HepG2 (cell line): ENCODE data around the gene ANTXRL. TPM values are rescaled to one million over a fixed set of nuclear protein-coding genes. Genes with fewer than 3 reads are reported as not detected.

Source experiments
- ATAC-seq: fragments of 200-7000 bp; cut with Tn5 transposase; 3 replicates; pipeline ENCODE4 v1.9.1; 2020; ENCODE audit warnings: mild to moderate bottlenecking, moderate library complexity
- BruUV-seq: library from RNA; stranded (reverse); fragments of 400-500 nt; replicated peaks from 2 replicates; lab custom pipeline; 2021; lab: Mats Ljungman, UMichigan
- CTCF ChIA-PET: fragments of 300-600 bp; formaldehyde crosslinking; extraction: SDS; loops from one replicate; lab custom pipeline; 2021; ENCODE audit warnings: low total read pairs, inconsistent platforms, low intra/inter-chr PET ratio; lab: Yijun Ruan, JAX
- POLR2A ChIA-PET: fragments of 350-600 bp; sonication (Branson Sonifier 250); formaldehyde crosslinking; loops from one replicate; lab custom pipeline; 2020; ENCODE audit warnings: antibody characterized with exemption, inconsistent platforms; lab: Yijun Ruan, JAX
- DNase-seq: peaks from one replicate; pipeline ENCODE4 v3.0.0-alpha.2; 2015; ENCODE audit warnings: low spot score
- FAIRE-seq: peaks from 3 replicates; lab custom pipeline; 2011; peaks lifted over from hg19 to GRCh38; lab: Jason Lieb, UNC
- H2AFZ ChIP-seq: one replicate; pipeline ENCODE4 v1.6.1; 2011; ENCODE audit warnings: low read length, inconsistent platforms
- H3K27ac ChIP-seq: fragments of 300-600 bp; 3 replicates; pipeline ENCODE4 v1.8.0; 2011; ENCODE audit warnings: mixed run types, mild to moderate bottlenecking, mixed read lengths, low read length, inconsistent platforms; ENCODE audit not compliant: insufficient read depth; ENCODE audit errors: extremely low read length
- H3K27me3 ChIP-seq, 2 experiments: fragments of 200-600 bp in 1 of 2; 2 replicates in 1 of 2; 3 replicates in 1 of 2; pipeline versions ENCODE4 v1.6.0 to v1.8.0; 2011; ENCODE audit warnings: low read length in 2 of 2, mild to moderate bottlenecking in 2 of 2, moderate library complexity in 2 of 2, inconsistent platforms in 1 of 2; ENCODE audit not compliant: insufficient read depth in 2 of 2, control insufficient read depth in 1 of 2
- H3K36me3 ChIP-seq, 2 experiments: fragments of 200-600 bp in 1 of 2; replicated peaks in 1 of 2; 2 replicates in 1 of 2; 3 replicates in 1 of 2; pipeline versions ENCODE4 v1.5.1 to v1.8.0; 2011; ENCODE audit warnings: low read length in 2 of 2, inconsistent platforms in 1 of 2; ENCODE audit not compliant: insufficient read depth in 2 of 2, control insufficient read depth in 1 of 2
- H3K4me1 ChIP-seq: 2 replicates; pipeline ENCODE4 v1.5.1; 2012; ENCODE audit warnings: low read length, inconsistent platforms; ENCODE audit not compliant: insufficient read depth
- H3K4me2 ChIP-seq: 2 replicates; pipeline ENCODE4 v1.6.0; 2011; ENCODE audit warnings: low read depth, low read length, inconsistent platforms
- H3K4me3 ChIP-seq, 3 experiments: fragments of 200-600 bp in 1 of 3; sonication (generic), shearing (Covaris generic) in 1 of 3; replicated peaks in 1 of 3; 2 replicates each; pipeline ENCODE4 v1.5.1; 2011 to 2016; ENCODE audit warnings: low read length in 3 of 3, inconsistent platforms in 2 of 3, low read depth in 2 of 3, mild to moderate bottlenecking in 2 of 3, control low read depth in 1 of 3, mixed read lengths in 1 of 3; ENCODE audit not compliant: insufficient read depth in 1 of 3
- H3K79me2 ChIP-seq: one replicate; pipeline ENCODE4 v1.6.1; 2011; ENCODE audit warnings: low read length, inconsistent platforms; ENCODE audit not compliant: insufficient read depth
- H3K9ac ChIP-seq: 2 replicates; pipeline ENCODE4 v1.6.0; 2011; ENCODE audit warnings: mild to moderate bottlenecking, low read depth, low read length, inconsistent platforms; ENCODE audit not compliant: insufficient read depth
- H3K9me3 ChIP-seq: 2 replicates; pipeline ENCODE4 v1.5.1; 2012; ENCODE audit warnings: mild to moderate bottlenecking, low read length
- H4K20me1 ChIP-seq: 2 replicates; pipeline ENCODE4 v1.6.0; 2011; ENCODE audit warnings: inconsistent platforms, mild to moderate bottlenecking, low read length, moderate library complexity; ENCODE audit not compliant: insufficient read depth
- BCL6 ChIP-seq: IDR thresholded peaks from 2 replicates; pipeline ENCODE4 v1.6.1; 2016; ENCODE audit warnings: missing genetic modification reagents, missing compliant biosample characterization
- DMAP1 ChIP-seq: IDR thresholded peaks from 2 replicates; pipeline ENCODE4 v1.6.1; 2016
- FIP1L1 ChIP-seq: fragments of 200-400 bp; formaldehyde crosslinking; IDR thresholded peaks from 2 replicates; pipeline ENCODE4 v1.6.1; 2018; ENCODE audit warnings: low read depth, mild to moderate bottlenecking, low read length, moderate library complexity, borderline replicate concordance; ENCODE audit not compliant: insufficient read depth
- GABPA ChIP-seq, 2 experiments: IDR thresholded peaks; 2 replicates each; pipeline ENCODE4 v1.6.1; 2011 to 2016; ENCODE audit warnings: low read depth in 2 of 2, low read length in 1 of 2, missing biosample characterization in 1 of 2, missing genetic modification characterization in 1 of 2
- HDAC2 ChIP-seq: sonication (generic); formaldehyde crosslinking; IDR thresholded peaks from 2 replicates; pipeline ENCODE4 v1.4.0; 2020; ENCODE audit warnings: missing genetic modification reagents
- KLF13 ChIP-seq: sonication (generic); formaldehyde crosslinking; IDR thresholded peaks from 2 replicates; pipeline ENCODE4 v1.4.0; 2020; ENCODE audit warnings: mild to moderate bottlenecking, missing genetic modification reagents
- SIX4 ChIP-seq: sonication (generic); formaldehyde crosslinking; IDR thresholded peaks from 2 replicates; pipeline ENCODE4 v1.4.0; 2020; ENCODE audit warnings: missing genetic modification reagents
- SUZ12 ChIP-seq: fragments of 150-350 bp; IDR thresholded peaks from 2 replicates; pipeline ENCODE4 v1.6.1; 2014; ENCODE audit warnings: low read depth, low read length
- TBP ChIP-seq: sonication (generic); formaldehyde crosslinking; IDR thresholded peaks from 2 replicates; pipeline ENCODE4 v1.5.0; 2020; ENCODE audit warnings: missing genetic modification reagents
- TMF1 ChIP-seq: sonication (generic); formaldehyde crosslinking; IDR thresholded peaks from 2 replicates; pipeline ENCODE4 v1.8.1; 2022; ENCODE audit warnings: low read depth, missing genetic modification reagents
- ZMAT3 ChIP-seq: sonication (generic); formaldehyde crosslinking; conservative IDR thresholded peaks from 2 replicates; pipeline ENCODE4 v1.7.0; 2021; ENCODE audit warnings: missing genetic modification reagents
- ZMYM4 ChIP-seq: sonication (generic); formaldehyde crosslinking; IDR thresholded peaks from 2 replicates; pipeline ENCODE4 v1.8.1; 2023; ENCODE audit warnings: mild to moderate bottlenecking, missing genetic modification reagents
- ZNF30 ChIP-seq: sonication (generic); formaldehyde crosslinking; IDR thresholded peaks from 2 replicates; pipeline ENCODE4 v1.5.0; 2020; ENCODE audit warnings: mild to moderate bottlenecking, missing genetic modification reagents
- ZNF335 ChIP-seq: sonication (generic); formaldehyde crosslinking; IDR thresholded peaks from 2 replicates; pipeline ENCODE4 v1.4.0; 2020; ENCODE audit warnings: missing genetic modification reagents
- WGBS: methylation state at CpG from one replicate; pipeline ENCODE4 v1.1.6; 2017; ENCODE audit warnings: low lambda C conversion rate; 5-methylcytosine and 5-hydroxymethylcytosine counted together
- in situ Hi-C: cut with HindIII; loops from 2 replicates; pipeline ENCODE4 v1.10.0; 2017; ENCODE audit warnings: low pct_unique_long_range_greater_than_20kb; ENCODE audit not compliant: extremely low pct_ligation_motif_present
- intact Hi-C: fragments of 100-400 bp; cut with micrococcal nuclease; formaldehyde crosslinking; loops from one replicate; pipeline ENCODE4 v1.10.0; 2022; ENCODE audit not compliant: unreplicated experiment
- polyA plus RNA-seq, 8 experiments: library from polyadenylated mRNA; depleted of rRNA in 3 of 8; stranded (reverse) in 7 of 8; unstranded in 1 of 8; fragments of >200 nt; fragmentation: Illumina TruSeq in 4 of 8; extraction: Trizol in 4 of 8; gene quantifications; 2 replicates each; pipeline versions ENCODE4 v1.2.1 to v1.2.3, GENCODE V29; 2011 to 2016; ENCODE audit warnings: low read depth in 4 of 8, missing spikeins in 1 of 8, mixed read lengths in 1 of 8; ENCODE audit not compliant: insufficient read depth in 1 of 8
- total RNA-seq, 5 experiments: library from RNA; depleted of rRNA; stranded (reverse); fragments of >200 nt; fragmentation: Illumina TruSeq; extraction: Trizol; gene quantifications; 2 replicates each; pipeline ENCODE4 v1.2.3, GENCODE V29; 2016; ENCODE audit warnings: low read depth in 1 of 5
- TF ChIP-seq, protein P1 (sequence below): sonication (generic); formaldehyde crosslinking; IDR thresholded peaks from 2 replicates; pipeline ENCODE4 v1.4.0; 2020; ENCODE audit warnings: missing genetic modification reagents
- TF ChIP-seq, protein P2 (sequence below): conservative IDR thresholded peaks from 2 replicates; pipeline ENCODE4 v1.6.1; 2018; ENCODE audit warnings: missing genetic modification reagents

Gene ANTXRL
- total and polyA plus RNA-seq, 2 of the 13 experiments (the other 11 are each of a cell fraction or from before 2014, with no cell fraction given): not detected

DNA sequence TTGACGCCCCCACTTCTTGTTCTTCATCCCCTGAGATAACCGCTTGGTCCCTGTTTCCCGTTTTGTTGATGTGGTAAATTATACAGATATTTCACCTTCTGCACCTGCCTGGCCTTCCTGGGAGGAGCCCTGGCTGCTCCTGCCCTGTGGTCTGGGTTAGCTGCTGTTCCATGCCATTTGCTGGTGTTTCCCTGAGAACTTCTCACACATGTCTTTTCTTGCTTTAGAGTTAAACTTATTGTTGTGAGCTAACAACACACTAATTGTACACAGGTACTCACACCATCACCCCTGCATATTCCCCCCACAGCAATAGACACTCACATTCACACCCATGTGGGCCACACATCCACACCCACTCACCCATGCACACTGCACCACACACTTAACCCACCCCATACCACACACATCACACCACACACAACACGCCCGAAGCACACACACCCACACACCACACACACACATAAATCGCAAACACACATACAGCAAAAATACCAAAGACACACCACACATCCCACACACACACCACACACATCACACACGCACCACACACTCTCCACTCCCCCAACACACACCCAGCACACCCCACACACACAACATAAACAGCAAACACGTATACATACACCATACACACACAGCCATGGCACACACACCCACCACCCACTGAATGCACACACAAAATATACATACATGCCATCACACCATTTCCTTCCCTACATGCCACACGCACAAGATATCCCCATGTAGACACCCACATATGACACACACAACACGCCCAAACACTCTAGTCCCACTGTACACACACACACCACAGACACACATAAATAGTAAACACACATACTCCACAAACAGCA, 19.4 kb upstream of the ANTXRL start:
- ChIA-PET CTCF (no interaction called here), POLR2A (no interaction called here)
- H3K9ac ChIP-seq: no peak overlapping the region
- 15% methylated on average over 10 of the region's 10 CpGs for WGBS
- ATAC-seq (no peak), FAIRE-seq (no peak), DNase-seq (no peak)
- H3K4me1 ChIP-seq: no peaks in the 10 kb centered on the region
- H3K9me3 ChIP-seq: no peaks in the 10 kb centered on the region
- in situ Hi-C loops (no loop called here), intact Hi-C loops (no loop called here)
- no peak overlapping the region for H3K27ac ChIP-seq
- H2AFZ ChIP-seq: no peak overlapping the region
- peaks cover 1 to 12% of the 10 kb centered on the region in 2 experiments; a peak in 2 of 5 replicates for H3K27me3 ChIP-seq
- no peaks in the 10 kb centered on the region for H3K36me3 ChIP-seq
- BruUV-seq: no TSS peak
- TF ChIP-seq HDAC2 (CRISPR knock-in tag) (no peak), BCL6 (no peak), DMAP1 (no peak), ZNF30 (no peak), FIP1L1 (no peak), KLF13 (no peak), GABPA (IDR thresholded peaks at IDR 0.05; ENCODE audit: low read depth, low read length) (no peak), GABPA (CRISPR knock-in tag; IDR thresholded peaks at IDR 0.05; ENCODE audit: low read depth) (no peak), SUZ12 (no peak), ZMAT3 (CRISPR knock-in tag) (no peak), ZNF335 (CRISPR knock-in tag) (no peak), ZMYM4 (CRISPR knock-in tag) (no peak), SIX4 (CRISPR knock-in tag) (no peak), TBP (CRISPR knock-in tag) (no peak), TMF1 (no peak)
- TF ChIP-seq, protein P1, sequence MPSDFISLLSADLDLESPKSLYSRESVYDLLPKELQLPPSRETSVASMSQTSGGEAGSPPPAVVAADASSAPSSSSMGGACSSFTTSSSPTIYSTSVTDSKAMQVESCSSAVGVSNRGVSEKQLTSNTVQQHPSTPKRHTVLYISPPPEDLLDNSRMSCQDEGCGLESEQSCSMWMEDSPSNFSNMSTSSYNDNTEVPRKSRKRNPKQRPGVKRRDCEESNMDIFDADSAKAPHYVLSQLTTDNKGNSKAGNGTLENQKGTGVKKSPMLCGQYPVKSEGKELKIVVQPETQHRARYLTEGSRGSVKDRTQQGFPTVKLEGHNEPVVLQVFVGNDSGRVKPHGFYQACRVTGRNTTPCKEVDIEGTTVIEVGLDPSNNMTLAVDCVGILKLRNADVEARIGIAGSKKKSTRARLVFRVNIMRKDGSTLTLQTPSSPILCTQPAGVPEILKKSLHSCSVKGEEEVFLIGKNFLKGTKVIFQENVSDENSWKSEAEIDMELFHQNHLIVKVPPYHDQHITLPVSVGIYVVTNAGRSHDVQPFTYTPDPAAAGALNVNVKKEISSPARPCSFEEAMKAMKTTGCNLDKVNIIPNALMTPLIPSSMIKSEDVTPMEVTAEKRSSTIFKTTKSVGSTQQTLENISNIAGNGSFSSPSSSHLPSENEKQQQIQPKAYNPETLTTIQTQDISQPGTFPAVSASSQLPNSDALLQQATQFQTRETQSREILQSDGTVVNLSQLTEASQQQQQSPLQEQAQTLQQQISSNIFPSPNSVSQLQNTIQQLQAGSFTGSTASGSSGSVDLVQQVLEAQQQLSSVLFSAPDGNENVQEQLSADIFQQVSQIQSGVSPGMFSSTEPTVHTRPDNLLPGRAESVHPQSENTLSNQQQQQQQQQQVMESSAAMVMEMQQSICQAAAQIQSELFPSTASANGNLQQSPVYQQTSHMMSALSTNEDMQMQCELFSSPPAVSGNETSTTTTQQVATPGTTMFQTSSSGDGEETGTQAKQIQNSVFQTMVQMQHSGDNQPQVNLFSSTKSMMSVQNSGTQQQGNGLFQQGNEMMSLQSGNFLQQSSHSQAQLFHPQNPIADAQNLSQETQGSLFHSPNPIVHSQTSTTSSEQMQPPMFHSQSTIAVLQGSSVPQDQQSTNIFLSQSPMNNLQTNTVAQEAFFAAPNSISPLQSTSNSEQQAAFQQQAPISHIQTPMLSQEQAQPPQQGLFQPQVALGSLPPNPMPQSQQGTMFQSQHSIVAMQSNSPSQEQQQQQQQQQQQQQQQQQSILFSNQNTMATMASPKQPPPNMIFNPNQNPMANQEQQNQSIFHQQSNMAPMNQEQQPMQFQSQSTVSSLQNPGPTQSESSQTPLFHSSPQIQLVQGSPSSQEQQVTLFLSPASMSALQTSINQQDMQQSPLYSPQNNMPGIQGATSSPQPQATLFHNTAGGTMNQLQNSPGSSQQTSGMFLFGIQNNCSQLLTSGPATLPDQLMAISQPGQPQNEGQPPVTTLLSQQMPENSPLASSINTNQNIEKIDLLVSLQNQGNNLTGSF (CRISPR knock-in tag): no peak
- TF ChIP-seq, protein P2, sequence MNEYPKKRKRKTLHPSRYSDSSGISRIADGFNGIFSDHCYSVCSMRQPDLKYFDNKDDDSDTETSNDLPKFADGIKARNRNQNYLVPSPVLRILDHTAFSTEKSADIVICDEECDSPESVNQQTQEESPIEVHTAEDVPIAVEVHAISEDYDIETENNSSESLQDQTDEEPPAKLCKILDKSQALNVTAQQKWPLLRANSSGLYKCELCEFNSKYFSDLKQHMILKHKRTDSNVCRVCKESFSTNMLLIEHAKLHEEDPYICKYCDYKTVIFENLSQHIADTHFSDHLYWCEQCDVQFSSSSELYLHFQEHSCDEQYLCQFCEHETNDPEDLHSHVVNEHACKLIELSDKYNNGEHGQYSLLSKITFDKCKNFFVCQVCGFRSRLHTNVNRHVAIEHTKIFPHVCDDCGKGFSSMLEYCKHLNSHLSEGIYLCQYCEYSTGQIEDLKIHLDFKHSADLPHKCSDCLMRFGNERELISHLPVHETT (CRISPR knock-in tag): no peak
- H3K79me2 ChIP-seq: no peaks in the 10 kb centered on the region
- H4K20me1 ChIP-seq: no peaks in the 10 kb centered on the region
- no peak overlapping the region for H3K4me3 ChIP-seq
- H3K4me2 ChIP-seq: no peak overlapping the region
